Osteocyte (in vitro differentiated cells): Measurements from ENCODE around the gene DEAF1. TPM values are rescaled to one million over a fixed set of nuclear protein-coding genes. Genes with fewer than 3 reads are reported as not detected.

ENCODE experiments used
- DNase-seq: peaks from one replicate; pipeline ENCODE4 v3.0.0; 2021; ENCODE audit warnings: mixed read lengths; ENCODE audit not compliant: unreplicated experiment; ENCODE audit errors: extremely low spot score
- H3K27ac Mint-ChIP-seq: one replicate; pipeline ENCODE4 v1.8.0; 2021; ENCODE audit warnings: mild to moderate bottlenecking, mixed read lengths; ENCODE audit not compliant: unreplicated experiment
- H3K27me3 Mint-ChIP-seq: one replicate; pipeline ENCODE4 v1.8.0; 2021; ENCODE audit warnings: mixed read lengths; ENCODE audit not compliant: unreplicated experiment
- H3K36me3 Mint-ChIP-seq: one replicate; pipeline ENCODE4 v1.8.0; 2021; ENCODE audit warnings: mixed read lengths; ENCODE audit not compliant: unreplicated experiment
- H3K4me1 Mint-ChIP-seq: one replicate; pipeline ENCODE4 v1.8.0; 2021; ENCODE audit warnings: mixed read lengths; ENCODE audit not compliant: unreplicated experiment
- H3K4me3 Mint-ChIP-seq: one replicate; pipeline ENCODE4 v1.8.0; 2021; ENCODE audit warnings: mild to moderate bottlenecking, moderate library complexity, mixed read lengths; ENCODE audit not compliant: unreplicated experiment
- H3K9me3 Mint-ChIP-seq: one replicate; pipeline ENCODE4 v1.8.0; 2021; ENCODE audit warnings: mixed read lengths; ENCODE audit not compliant: unreplicated experiment
- total RNA-seq: library from RNA; stranded (reverse); gene quantifications from 2 replicates; pipeline ENCODE4 v1.2.1, GENCODE V29; 2021
- TF ChIP-seq, protein P1 (sequence below): fragments of 200-600 bp; sonication (generic); IDR thresholded peaks from 2 replicates; pipeline ENCODE4 v1.5.0; 2021; ENCODE audit warnings: antibody characterized with exemption, mild to moderate bottlenecking, moderate library complexity

DEAF1 gene
- total RNA-seq, 1 donor from 2014 or later: 113 TPM

DNA sequence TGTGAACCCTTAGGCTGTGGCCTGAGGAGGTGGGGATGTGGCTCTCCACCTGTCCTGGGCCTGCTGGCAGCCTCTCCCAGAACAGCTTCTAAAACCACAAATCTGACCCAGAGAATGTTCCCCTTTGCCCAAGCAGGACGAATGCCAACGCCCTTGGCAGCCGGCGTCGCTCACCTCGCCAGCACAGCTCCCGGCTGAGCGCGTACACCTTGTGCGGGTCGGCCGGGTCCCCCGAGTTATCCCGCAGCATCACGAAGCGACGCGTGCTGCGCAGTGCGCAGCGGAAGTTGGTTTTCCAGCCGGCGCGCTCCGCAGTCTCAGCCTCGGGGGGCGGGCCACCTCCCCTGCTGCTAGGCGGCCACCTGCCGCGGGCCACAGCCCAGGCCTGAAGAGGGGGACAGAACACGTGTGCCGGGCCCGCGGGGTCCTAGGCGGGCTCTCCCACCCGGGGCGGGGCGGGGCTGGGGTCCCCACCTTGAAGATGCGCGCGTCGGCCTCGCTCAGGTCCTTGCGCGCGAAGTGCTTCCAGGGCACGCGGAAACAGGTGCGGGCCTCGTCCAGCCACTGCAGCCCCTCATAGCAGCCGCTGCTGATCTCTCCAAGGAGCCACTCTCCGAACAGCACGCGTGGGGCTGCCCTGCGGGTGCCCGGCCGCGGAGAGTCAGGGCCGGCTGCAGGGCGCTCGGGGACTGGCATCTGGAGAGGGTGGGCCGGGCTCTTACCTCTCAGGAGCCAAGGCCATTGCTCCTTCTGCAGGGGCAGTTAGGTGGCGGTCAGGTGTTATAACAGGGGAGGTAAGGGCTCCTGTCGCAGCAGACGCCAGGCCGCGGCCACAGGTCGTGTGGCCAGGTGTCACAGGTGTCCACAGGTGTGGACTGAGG is 80.2 kb downstream of the DEAF1 start:
- Mint-ChIP-seq H3K4me3 (peak overlapping the region; percentile 84), H3K36me3 (peaks cover 10% of the 10 kb centered on the region), H3K27me3 (no peaks in the 10 kb centered on the region), H3K4me1 (peaks cover 10% of the 10 kb centered on the region), H3K27ac (peak overlapping the region; percentile 89), H3K9me3 (no peaks in the 10 kb centered on the region)
- no peak for DNase-seq
- TF ChIP-seq, protein P1, sequence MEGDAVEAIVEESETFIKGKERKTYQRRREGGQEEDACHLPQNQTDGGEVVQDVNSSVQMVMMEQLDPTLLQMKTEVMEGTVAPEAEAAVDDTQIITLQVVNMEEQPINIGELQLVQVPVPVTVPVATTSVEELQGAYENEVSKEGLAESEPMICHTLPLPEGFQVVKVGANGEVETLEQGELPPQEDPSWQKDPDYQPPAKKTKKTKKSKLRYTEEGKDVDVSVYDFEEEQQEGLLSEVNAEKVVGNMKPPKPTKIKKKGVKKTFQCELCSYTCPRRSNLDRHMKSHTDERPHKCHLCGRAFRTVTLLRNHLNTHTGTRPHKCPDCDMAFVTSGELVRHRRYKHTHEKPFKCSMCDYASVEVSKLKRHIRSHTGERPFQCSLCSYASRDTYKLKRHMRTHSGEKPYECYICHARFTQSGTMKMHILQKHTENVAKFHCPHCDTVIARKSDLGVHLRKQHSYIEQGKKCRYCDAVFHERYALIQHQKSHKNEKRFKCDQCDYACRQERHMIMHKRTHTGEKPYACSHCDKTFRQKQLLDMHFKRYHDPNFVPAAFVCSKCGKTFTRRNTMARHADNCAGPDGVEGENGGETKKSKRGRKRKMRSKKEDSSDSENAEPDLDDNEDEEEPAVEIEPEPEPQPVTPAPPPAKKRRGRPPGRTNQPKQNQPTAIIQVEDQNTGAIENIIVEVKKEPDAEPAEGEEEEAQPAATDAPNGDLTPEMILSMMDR: no peak

DNA sequence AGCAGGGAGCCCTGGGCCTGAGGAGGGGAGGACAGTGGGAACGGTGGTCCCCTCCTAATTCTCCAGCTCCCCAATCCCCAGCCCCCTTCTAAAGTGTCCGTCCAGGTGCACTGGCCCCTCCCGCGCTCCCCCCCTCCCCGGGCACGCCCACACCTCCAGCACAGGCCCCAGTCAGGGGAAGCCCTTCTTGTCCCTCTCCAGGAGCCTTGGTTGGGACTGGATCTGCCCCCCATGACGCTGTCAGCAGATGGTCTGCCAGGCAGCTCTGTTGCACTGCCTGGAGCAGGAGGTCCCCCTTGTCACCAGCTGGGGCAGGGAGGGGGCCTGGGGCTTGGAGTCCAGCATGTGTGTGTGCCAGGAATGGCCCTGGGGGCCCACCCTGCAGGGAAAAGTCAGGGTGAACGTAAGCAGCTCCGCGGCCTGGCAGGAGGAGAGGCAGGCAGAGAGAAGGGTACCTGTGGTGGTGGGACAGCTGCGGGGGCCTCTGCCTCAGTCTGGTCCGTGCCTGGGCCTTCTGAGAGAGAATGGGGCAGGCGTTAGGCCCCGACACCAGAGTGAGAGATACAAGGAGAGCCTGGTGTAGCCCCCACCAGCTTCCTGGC is 80.9 kb downstream of the DEAF1 start:
- TF ChIP-seq, protein P1: no peak
- Mint-ChIP-seq H3K4me3 (peak overlapping the region; percentile 61), H3K27me3 (no peaks in the 10 kb centered on the region), H3K27ac (peak overlapping the region; percentile 50), H3K36me3 (peaks cover 11% of the 10 kb centered on the region), H3K9me3 (no peaks in the 10 kb centered on the region), H3K4me1 (peaks cover 10% of the 10 kb centered on the region)
- no peak for DNase-seq

DNA sequence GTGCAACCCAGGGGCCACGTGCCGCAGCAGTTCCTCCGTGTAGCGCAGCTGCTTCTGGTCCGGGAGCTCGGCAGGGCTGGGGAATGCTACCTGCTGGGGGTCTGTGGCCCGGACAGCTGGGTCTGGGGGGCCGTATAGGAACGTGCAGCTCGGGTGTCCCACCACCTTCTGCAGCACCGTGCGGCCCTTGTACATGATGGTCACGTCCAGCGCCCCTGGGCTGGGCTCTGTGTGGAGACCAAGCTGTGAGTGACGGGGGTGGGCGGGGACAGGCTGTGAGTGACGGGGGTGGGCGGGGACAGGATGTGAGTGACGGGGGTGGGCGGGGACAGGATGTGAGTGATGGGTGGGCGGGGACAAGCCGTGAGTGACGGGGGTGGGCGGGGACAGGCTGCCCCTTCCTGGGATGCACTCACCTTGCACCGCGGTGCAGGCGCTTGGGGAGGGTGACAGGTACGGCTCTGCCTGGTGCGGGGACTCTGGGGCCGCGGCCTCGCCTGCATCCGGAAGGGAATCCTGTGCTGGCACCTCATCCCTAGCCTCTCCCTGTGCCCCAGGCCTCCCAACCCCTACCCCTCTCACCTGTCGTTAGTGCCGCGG is 81.6 kb downstream of the DEAF1 start:
- TF ChIP-seq, protein P1: no peak
- Mint-ChIP-seq H3K4me1 (peaks cover 10% of the 10 kb centered on the region), H3K9me3 (no peaks in the 10 kb centered on the region), H3K4me3 (no peak overlapping the region), H3K36me3 (peaks cover 14% of the 10 kb centered on the region), H3K27me3 (no peaks in the 10 kb centered on the region), H3K27ac (no peak overlapping the region)
- no peak for DNase-seq

DNA sequence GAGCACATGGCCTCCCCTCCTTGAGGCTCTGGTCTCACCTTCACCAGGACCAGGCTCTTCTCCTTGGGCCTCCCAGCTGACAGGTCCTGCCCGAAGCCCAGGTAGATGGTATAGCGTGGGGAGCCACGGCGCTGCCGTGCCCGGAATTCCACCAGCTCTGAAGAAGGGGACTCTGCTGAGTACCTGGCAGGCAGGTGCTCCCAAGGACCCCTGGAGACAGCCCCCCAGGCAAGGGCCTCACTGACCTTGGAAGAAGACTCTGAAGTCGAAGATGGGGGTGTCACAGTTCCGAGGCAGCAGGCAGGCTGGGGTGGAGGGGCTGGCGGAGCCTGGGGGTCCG is 82.1 kb downstream of the DEAF1 start:
- H3K36me3 Mint-ChIP-seq: peaks cover 16% of the 10 kb centered on the region
- no peaks in the 10 kb centered on the region for H3K27me3 Mint-ChIP-seq
- H3K4me1 Mint-ChIP-seq: peaks cover 10% of the 10 kb centered on the region
- H3K4me3 Mint-ChIP-seq: no peak overlapping the region
- DNase-seq: peak; percentile 76
- H3K9me3 Mint-ChIP-seq: no peaks in the 10 kb centered on the region
- TF ChIP-seq, protein P1: no peak
- no peak overlapping the region for H3K27ac Mint-ChIP-seq
